GM12872 (cell line): Measurements from ENCODE around the gene UQCRC2.

Experiments used
- TF ChIP-seq, protein P1 (sequence below): IDR thresholded peaks from 3 replicates; pipeline ENCODE4 v1.5.1; 2011; ENCODE audit warnings: low read depth, mild to moderate bottlenecking, low read length, moderate library complexity; ENCODE audit not compliant: insufficient read depth

The UQCRC2 gene

DNA sequence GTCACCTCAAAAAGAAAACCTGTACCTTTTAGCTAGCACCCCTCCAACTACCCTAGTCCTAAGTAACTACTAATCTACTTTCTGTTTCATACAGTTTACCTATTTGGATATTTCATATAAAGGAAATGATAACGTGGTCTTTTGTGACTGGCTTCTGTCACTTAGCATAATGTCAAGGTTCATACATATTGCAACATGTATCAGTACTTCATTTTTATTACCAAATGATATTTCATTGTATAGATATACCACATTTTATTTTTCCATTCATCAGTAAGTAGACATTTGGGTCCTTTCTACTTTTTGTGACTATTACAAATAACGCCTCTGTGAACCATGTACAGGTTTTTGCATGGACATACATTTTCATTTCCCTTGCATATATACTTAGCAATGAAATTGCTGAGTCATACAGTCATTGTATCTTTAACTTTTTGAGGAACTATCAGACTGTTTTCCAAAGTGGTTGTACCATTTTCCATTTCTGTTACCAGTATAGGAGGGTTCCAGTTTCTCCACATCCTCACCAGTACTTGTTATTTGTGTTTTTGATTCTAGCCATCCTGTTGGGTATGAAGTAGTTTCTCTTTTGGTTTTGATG is 78.4 kb downstream of the UQCRC2 start:
- TF ChIP-seq, protein P1, sequence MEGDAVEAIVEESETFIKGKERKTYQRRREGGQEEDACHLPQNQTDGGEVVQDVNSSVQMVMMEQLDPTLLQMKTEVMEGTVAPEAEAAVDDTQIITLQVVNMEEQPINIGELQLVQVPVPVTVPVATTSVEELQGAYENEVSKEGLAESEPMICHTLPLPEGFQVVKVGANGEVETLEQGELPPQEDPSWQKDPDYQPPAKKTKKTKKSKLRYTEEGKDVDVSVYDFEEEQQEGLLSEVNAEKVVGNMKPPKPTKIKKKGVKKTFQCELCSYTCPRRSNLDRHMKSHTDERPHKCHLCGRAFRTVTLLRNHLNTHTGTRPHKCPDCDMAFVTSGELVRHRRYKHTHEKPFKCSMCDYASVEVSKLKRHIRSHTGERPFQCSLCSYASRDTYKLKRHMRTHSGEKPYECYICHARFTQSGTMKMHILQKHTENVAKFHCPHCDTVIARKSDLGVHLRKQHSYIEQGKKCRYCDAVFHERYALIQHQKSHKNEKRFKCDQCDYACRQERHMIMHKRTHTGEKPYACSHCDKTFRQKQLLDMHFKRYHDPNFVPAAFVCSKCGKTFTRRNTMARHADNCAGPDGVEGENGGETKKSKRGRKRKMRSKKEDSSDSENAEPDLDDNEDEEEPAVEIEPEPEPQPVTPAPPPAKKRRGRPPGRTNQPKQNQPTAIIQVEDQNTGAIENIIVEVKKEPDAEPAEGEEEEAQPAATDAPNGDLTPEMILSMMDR = no peak
